H1 (cell line): ENCODE data around the gene LBH. TPM values are rescaled to one million over a fixed set of nuclear protein-coding genes. Genes with fewer than 3 reads are reported as not detected.

ENCODE experiments used
- CTCF ChIA-PET: fragments of 300-600 bp; sonication (Branson Sonifier 250); formaldehyde crosslinking; loops from one replicate; lab custom pipeline; 2021; ENCODE audit not compliant: partially characterized antibody; lab: Charles Lee
- POLR2A ChIA-PET: fragments of 300-600 bp; sonication (Branson Sonifier 250); formaldehyde crosslinking; loops from one replicate; lab custom pipeline; 2021; ENCODE audit warnings: inconsistent platforms; ENCODE audit not compliant: partially characterized antibody; lab: Charles Lee
- DNase-seq, 2 experiments: peaks; one replicate each; pipeline versions ENCODE4 v3.0.0 to v3.0.0-alpha.2; 2010 to 2022; ENCODE audit warnings: low spot score in 2 of 2, low read depth in 1 of 2, mixed read lengths in 1 of 2
- FAIRE-seq: peaks from 2 replicates; lab custom pipeline; 2011; peaks lifted over from hg19 to GRCh38; lab: Jason Lieb, UNC
- H2AFZ ChIP-seq: 2 replicates; pipeline ENCODE4 v1.8.1; 2012; ENCODE audit warnings: low read length, inconsistent platforms
- H2AK5ac ChIP-seq: 2 replicates; pipeline ENCODE4 v1.6.1; 2013; ENCODE audit warnings: low read depth, low read length
- H2BK120ac ChIP-seq: replicated peaks from 2 replicates; pipeline ENCODE3; 2013; ENCODE audit warnings: low read depth, low read length, inconsistent platforms
- H2BK12ac ChIP-seq: 2 replicates; pipeline ENCODE4 v1.6.1; 2013; ENCODE audit warnings: low read depth, low read length
- H2BK15ac ChIP-seq: 2 replicates; pipeline ENCODE4 v1.6.1; 2013; ENCODE audit warnings: low read length
- H2BK20ac ChIP-seq: 2 replicates; pipeline ENCODE4 v1.6.1; 2013; ENCODE audit warnings: low read length
- H2BK5ac ChIP-seq: 2 replicates; pipeline ENCODE4 v1.6.1; 2013; ENCODE audit warnings: low read depth, low read length
- H3K14ac ChIP-seq: 2 replicates; pipeline ENCODE4 v1.6.1; 2013; ENCODE audit warnings: inconsistent platforms; ENCODE audit not compliant: insufficient read length
- H3K18ac ChIP-seq: 2 replicates; pipeline ENCODE4 v1.6.1; 2013; ENCODE audit warnings: low read length; ENCODE audit errors: extremely low read depth
- H3K23ac ChIP-seq: 2 replicates; pipeline ENCODE4 v1.6.1; 2013; ENCODE audit warnings: inconsistent platforms; ENCODE audit not compliant: insufficient read length
- H3K23me2 ChIP-seq: 2 replicates; pipeline ENCODE4 v1.6.1; 2013; ENCODE audit warnings: low read depth, low read length
- H3K27ac ChIP-seq: 2 replicates; pipeline ENCODE4 v1.6.1; 2011; ENCODE audit warnings: low read depth, low read length, inconsistent platforms
- H3K27me3 ChIP-seq, 4 experiments: replicated peaks in 1 of 4; 1 replicate in 1 of 4; 2 replicates in 3 of 4; pipeline versions ENCODE4 v1.6.1 to v1.8.1; 2011 to 2013; ENCODE audit warnings: low read length in 3 of 4, mild to moderate bottlenecking in 3 of 4, inconsistent platforms in 2 of 4, mixed read lengths in 2 of 4, moderate library complexity in 1 of 4; ENCODE audit not compliant: control insufficient read depth in 3 of 4, insufficient read depth in 3 of 4; ENCODE audit errors: extremely low read depth in 1 of 4
- H3K36me3 ChIP-seq, 4 experiments: 2 replicates each; pipeline versions ENCODE4 v1.6.1 to v1.8.1; 2011 to 2013; ENCODE audit warnings: mild to moderate bottlenecking in 4 of 4, low read length in 3 of 4, moderate library complexity in 2 of 4, control low read depth in 1 of 4, inconsistent platforms in 1 of 4; ENCODE audit not compliant: insufficient read depth in 4 of 4, control insufficient read depth in 2 of 4
- H3K4ac ChIP-seq: replicated peaks from 2 replicates; pipeline ENCODE3; 2013; ENCODE audit warnings: low read length, low read depth, mixed read lengths, inconsistent platforms; ENCODE audit not compliant: insufficient read length
- H3K4me1 ChIP-seq, 4 experiments: replicated peaks in 1 of 4; 1 replicate in 1 of 4; 2 replicates in 3 of 4; pipeline versions ENCODE4 v1.6.1 to v1.8.1; 2011 to 2013; ENCODE audit warnings: low read length in 3 of 4, inconsistent platforms in 2 of 4, mixed read lengths in 1 of 4; ENCODE audit not compliant: insufficient read depth in 4 of 4, control insufficient read depth in 3 of 4
- H3K4me2 ChIP-seq, 2 experiments: 2 replicates each; pipeline versions ENCODE4 v1.6.1 to v1.8.1; 2011 to 2013; ENCODE audit warnings: low read depth in 2 of 2, low read length in 2 of 2, control low read depth in 1 of 2, inconsistent platforms in 1 of 2, mild to moderate bottlenecking in 1 of 2; ENCODE audit not compliant: insufficient read depth in 1 of 2
- H3K4me3 ChIP-seq, 4 experiments: fragments of 200-600, 300-600 bp in 1 of 4; sonication (generic), shearing (Covaris generic), sonication (Bioruptor Twin) in 1 of 4; 2 replicates each; pipeline versions ENCODE4 v1.5.1 to v1.8.1; 2011 to 2016; ENCODE audit warnings: low read length in 4 of 4, low read depth in 3 of 4, control low read depth in 2 of 4, inconsistent platforms in 2 of 4, mild to moderate bottlenecking in 2 of 4, mixed read lengths in 1 of 4, moderate library complexity in 1 of 4; ENCODE audit not compliant: insufficient read depth in 2 of 4; ENCODE audit errors: extremely low read depth in 1 of 4
- H3K56ac ChIP-seq: replicated peaks from 2 replicates; pipeline ENCODE3; 2013; ENCODE audit warnings: low read depth, mild to moderate bottlenecking, mixed read lengths, low read length, inconsistent platforms; ENCODE audit not compliant: insufficient read length
- H3K79me1 ChIP-seq: 2 replicates; pipeline ENCODE4 v1.6.1; 2013; ENCODE audit warnings: low read depth, low read length, control low read depth
- H3K79me2 ChIP-seq, 2 experiments: 2 replicates each; pipeline versions ENCODE4 v1.6.1 to v1.8.1; 2012 to 2013; ENCODE audit warnings: low read length in 2 of 2, mild to moderate bottlenecking in 2 of 2, inconsistent platforms in 1 of 2; ENCODE audit not compliant: insufficient read depth in 2 of 2, control insufficient read depth in 1 of 2
- H3K9ac ChIP-seq, 4 experiments: replicated peaks in 1 of 4; 1 replicate in 1 of 4; 2 replicates in 3 of 4; pipeline versions ENCODE4 v1.6.1 to v1.8.1; 2011 to 2013; ENCODE audit warnings: low read depth in 3 of 4, low read length in 3 of 4, control low read depth in 2 of 4, mild to moderate bottlenecking in 2 of 4, moderate library complexity in 2 of 4, inconsistent platforms in 1 of 4; ENCODE audit errors: extremely low read depth in 1 of 4
- H3K9me3 ChIP-seq, 2 experiments: 2 replicates each; pipeline versions ENCODE4 v1.6.1 to v1.8.1; 2012 to 2013; ENCODE audit warnings: mild to moderate bottlenecking in 2 of 2, moderate library complexity in 2 of 2, control low read depth in 1 of 2, inconsistent platforms in 1 of 2, low read depth in 1 of 2, low read length in 1 of 2, mixed read lengths in 1 of 2; ENCODE audit not compliant: insufficient read depth in 2 of 2
- H4K20me1 ChIP-seq, 2 experiments: replicated peaks in 1 of 2; 2 replicates each; pipeline versions ENCODE3 to v1.8.1; 2011 to 2013; ENCODE audit warnings: inconsistent platforms in 2 of 2, low read length in 2 of 2, mild to moderate bottlenecking in 1 of 2; ENCODE audit not compliant: insufficient read depth in 2 of 2, control insufficient read depth in 1 of 2
- H4K5ac ChIP-seq: 2 replicates; pipeline ENCODE4 v1.6.1; 2013; ENCODE audit warnings: low read length, low read depth, mixed read lengths, inconsistent platforms; ENCODE audit not compliant: insufficient read length
- H4K8ac ChIP-seq: 2 replicates; pipeline ENCODE4 v1.8.0; 2013; ENCODE audit warnings: mild to moderate bottlenecking, moderate library complexity, low read length, inconsistent platforms; ENCODE audit not compliant: insufficient read depth; ENCODE audit errors: extremely low read depth
- H4K91ac ChIP-seq: replicated peaks from 2 replicates; pipeline ENCODE3; 2013; ENCODE audit warnings: low read length, mixed read lengths, inconsistent platforms; ENCODE audit not compliant: insufficient read length
- BRCA1 ChIP-seq: IDR thresholded peaks from 2 replicates; pipeline ENCODE4 v1.6.1; 2012; ENCODE audit warnings: low read depth, low read length, improper control_type of control experiment
- CREB1 ChIP-seq: IDR thresholded peaks from 2 replicates; pipeline ENCODE4 v1.6.1; 2012; ENCODE audit warnings: inconsistent platforms
- EP300 ChIP-seq, 2 experiments: IDR thresholded peaks; 1 replicate in 1 of 2; 2 replicates in 1 of 2; pipeline ENCODE4 v1.6.1; 2011 to 2012; ENCODE audit warnings: low read depth in 2 of 2, low read length in 2 of 2, mild to moderate bottlenecking in 2 of 2, borderline replicate concordance in 1 of 2, inconsistent platforms in 1 of 2, moderate library complexity in 1 of 2
- EZH2 ChIP-seq: fragments of 200-600 bp; sonication (generic); IDR thresholded peaks from 2 replicates; pipeline ENCODE4 v1.7.1; 2012; ENCODE audit warnings: low read depth, mild to moderate bottlenecking, moderate library complexity, low read length, inconsistent platforms; ENCODE audit not compliant: severe bottlenecking
- GTF2F1 ChIP-seq: IDR thresholded peaks from 2 replicates; pipeline ENCODE4 v1.6.1; 2012; ENCODE audit warnings: low read depth, low read length, improper control_type of control experiment, borderline replicate concordance
- KDM5A ChIP-seq: fragments of 200-600 bp; IDR thresholded peaks from 2 replicates; pipeline ENCODE4 v1.7.1; 2012; ENCODE audit warnings: mild to moderate bottlenecking, low read length, inconsistent platforms, mixed read lengths
- MAFK ChIP-seq: IDR thresholded peaks from 2 replicates; pipeline ENCODE4 v1.6.1; 2012; ENCODE audit warnings: low read depth, mild to moderate bottlenecking, improper control_type of control experiment, low read length
- MAX ChIP-seq: IDR thresholded peaks from 2 replicates; pipeline ENCODE4 v1.6.1; 2012; ENCODE audit warnings: inconsistent platforms
- PHF8 ChIP-seq: fragments of 200-600 bp; sonication (generic); conservative IDR thresholded peaks from 2 replicates; pipeline ENCODE4 v1.7.1; 2012; ENCODE audit warnings: low read depth, mild to moderate bottlenecking, inconsistent platforms, low read length, moderate library complexity
- RXRA ChIP-seq: IDR thresholded peaks from 2 replicates; pipeline ENCODE4 v1.6.1; 2011; ENCODE audit warnings: low read depth, mild to moderate bottlenecking, low read length, moderate library complexity; ENCODE audit not compliant: insufficient read depth
- SIN3A ChIP-seq, 2 experiments: IDR thresholded peaks in 1 of 2; conservative IDR thresholded peaks in 1 of 2; 2 replicates each; pipeline ENCODE4 v1.6.1; 2011 to 2012; ENCODE audit warnings: low read length in 2 of 2, improper control_type of control experiment in 1 of 2, low read depth in 1 of 2, mild to moderate bottlenecking in 1 of 2
- SIX5 ChIP-seq: IDR thresholded peaks from 2 replicates; pipeline ENCODE4 v1.6.1; 2011; ENCODE audit warnings: mild to moderate bottlenecking, low read depth, low read length
- WGBS, 2 experiments: shearing (Covaris generic) in 1 of 2; methylation state at CpG; one replicate each; pipeline versions ENCODE4 v1.1.6 to v1.1.7; 2013 to 2015; ENCODE audit warnings: low lambda C conversion rate in 2 of 2, mixed read lengths in 2 of 2, inconsistent platforms in 1 of 2, low coverage in 1 of 2, missing lambda C conversion rate in 1 of 2; ENCODE audit not compliant: insufficient replicate concordance in 2 of 2, insufficient coverage in 1 of 2, insufficient read length in 1 of 2; ENCODE audit errors: extremely low coverage in 1 of 2, missing lambda C conversion rate in 1 of 2; 5-methylcytosine and 5-hydroxymethylcytosine counted together
- polyA plus RNA-seq, 7 experiments: library from polyadenylated mRNA; depleted of rRNA in 3 of 7; stranded (reverse) in 5 of 7; unstranded in 2 of 7; fragments of >200 nt in 5 of 7; fragments of 200-250 nt in 2 of 7; gene quantifications; 1 replicate in 5 of 7; 2 replicates in 1 of 7; 4 replicates in 1 of 7; pipeline versions ENCODE4 v1.2.1 to v1.2.3, GENCODE V29; 2011 to 2013; ENCODE audit warnings: missing spikeins in 2 of 7, mixed read lengths in 2 of 7
- total RNA-seq: library from RNA; stranded (reverse); fragmentation: NEBNext Ultra II Directional; extraction: Animal tissue kit (Norgen Biotek cat#: 25700); gene quantifications from 2 replicates; pipeline ENCODE4 v1.2.1, GENCODE V29; 2021
- TF ChIP-seq, protein P1 (sequence below): IDR thresholded peaks from 2 replicates; pipeline ENCODE4 v1.6.1; 2011; ENCODE audit warnings: low read length, improper control_type of control experiment

Gene LBH
- total and polyA plus RNA-seq, 2 of the 8 experiments (the other 6 are each of a cell fraction or from before 2014, with no cell fraction given), result 25.7 to 34.5 TPM

GRCh38 chr2:30282081-30282480 is 50.7 kb downstream of the LBH start:
- DNase-seq, result no peak
- Histone ChIP-seq H3K79me1 (no peaks in the 10 kb centered on the region), H2BK20ac (no peak overlapping the region), H4K91ac (no peak overlapping the region), H2BK5ac (no peak overlapping the region), H2AFZ (no peak overlapping the region), H3K14ac (no peak overlapping the region), H3K4me2 (no peak overlapping the region), H3K23ac (no peak overlapping the region), H4K8ac (peak overlapping the region; percentile 52; the same call in 1 of the 2 replicates), H4K5ac (no peak overlapping the region), H3K27ac (no peak overlapping the region), H3K23me2 (no peaks in the 10 kb centered on the region), H2BK15ac (no peak overlapping the region), H4K20me1 (no peaks in the 10 kb centered on the region), H3K36me3 (no peaks in the 10 kb centered on the region), H2BK120ac (no peak overlapping the region), H3K4me3 (no peak overlapping the region), H3K4me1 (peaks cover 1 to 2% (median 1%) of the 10 kb centered on the region in 4 experiments; a peak in 4 of 7 replicates), H3K79me2 (no peaks in the 10 kb centered on the region), H2BK12ac (no peak overlapping the region), H3K9me3 (no peaks in the 10 kb centered on the region), H3K27me3 (no peaks in the 10 kb centered on the region; a peak in 2 of 7 replicates), H3K18ac (no peak overlapping the region), H3K9ac (no peak overlapping the region), H2AK5ac (no peak overlapping the region), H3K4ac (no peak overlapping the region), H3K56ac (no peak overlapping the region)
- no peak for FAIRE-seq
- CTCF ChIA-PET, result interaction anchor here (0.5 to 1.3 kb wide), 4 partner anchors 17 to 117 kb away, joined by 3 to 5 read pairs (median 4); no protein-coding TSS in a partner anchor
- 90% methylated on average over 6 of the region's 6 CpGs; no CpG with 5 or more reads in 1 of the 2 experiments for WGBS, 2 experiments
- POLR2A ChIA-PET, result no interaction called here
- TF ChIP-seq BRCA1 (no peak), EZH2 (no peak), PHF8 (no peak), GTF2F1 (no peak), KDM5A (no peak), SIX5 (no peak), MAX (no peak), RXRA (no peak), SIN3A (conservative IDR thresholded peaks at IDR 0.05 in 1 of 2, IDR thresholded peaks at IDR 0.05 in 1 of 2; ENCODE audit: low read depth in 1 of 2, low read length in 2 of 2) (no peak), EP300 (IDR thresholded peaks at IDR 0.05; ENCODE audit: borderline replicate concordance in 1 of 2, low read depth in 2 of 2, low read length in 2 of 2) (no peak), CREB1 (no peak), MAFK (no peak)
- TF ChIP-seq, protein P1, sequence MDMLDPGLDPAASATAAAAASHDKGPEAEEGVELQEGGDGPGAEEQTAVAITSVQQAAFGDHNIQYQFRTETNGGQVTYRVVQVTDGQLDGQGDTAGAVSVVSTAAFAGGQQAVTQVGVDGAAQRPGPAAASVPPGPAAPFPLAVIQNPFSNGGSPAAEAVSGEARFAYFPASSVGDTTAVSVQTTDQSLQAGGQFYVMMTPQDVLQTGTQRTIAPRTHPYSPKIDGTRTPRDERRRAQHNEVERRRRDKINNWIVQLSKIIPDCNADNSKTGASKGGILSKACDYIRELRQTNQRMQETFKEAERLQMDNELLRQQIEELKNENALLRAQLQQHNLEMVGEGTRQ, result no peak
